A673 (cell line): Measurements from ENCODE around the gene TTC24. TPM values are rescaled to one million over a fixed set of nuclear protein-coding genes. Genes with fewer than 3 reads are reported as not detected.
"Not testable (repeated sequence)": the region's sequence is repeated elsewhere in the genome, so short reads cannot be mapped to it uniquely, and the experiment has no call there.

Experiments
- BruUV-seq: library from RNA; stranded (reverse); fragments of 400-500 nt; replicated peaks from 2 replicates; lab custom pipeline; 2021; lab: Mats Ljungman, UMichigan
- CTCF ChIA-PET: fragments of 300-600 bp; sonication (Branson Sonifier 250); formaldehyde crosslinking; loops from one replicate; lab custom pipeline; 2022; ENCODE audit warnings: antibody characterized with exemption; lab: Charles Lee
- POLR2A ChIA-PET: fragments of 300-600 bp; sonication (Branson Sonifier 250); formaldehyde crosslinking; loops from one replicate; lab custom pipeline; 2022; ENCODE audit warnings: antibody characterized with exemption; ENCODE audit not compliant: low non-redundant PET; lab: Charles Lee
- DNase-seq: peaks from one replicate; pipeline ENCODE4 v3.0.0-alpha.2; 2015; ENCODE audit warnings: low spot score
- H3K27ac ChIP-seq: fragments of 200-600 bp; sonication (generic); 2 replicates; pipeline ENCODE4 v1.5.1; 2016; ENCODE audit warnings: mixed run types, low read depth, mild to moderate bottlenecking, mixed read lengths, antibody characterized with exemption, low read length; ENCODE audit not compliant: poor library complexity, severe bottlenecking
- H3K27me3 ChIP-seq: fragments of 200-600 bp; sonication (generic); replicated peaks from 2 replicates; pipeline ENCODE4 v1.6.1; 2017; ENCODE audit warnings: mixed run types, low read depth, mild to moderate bottlenecking, mixed read lengths, antibody characterized with exemption, low read length; ENCODE audit not compliant: insufficient read depth, poor library complexity
- H3K36me3 ChIP-seq: fragments of 200-600 bp; sonication (generic); 2 replicates; pipeline ENCODE4 v1.6.1; 2016; ENCODE audit warnings: mixed run types, mild to moderate bottlenecking, mixed read lengths, antibody characterized with exemption, low read length; ENCODE audit not compliant: insufficient read depth, poor library complexity, severe bottlenecking
- H3K4me1 ChIP-seq: fragments of 200-600 bp; sonication (generic); 2 replicates; pipeline ENCODE4 v1.6.1; 2017; ENCODE audit warnings: mixed run types, mild to moderate bottlenecking, mixed read lengths, antibody characterized with exemption, low read length; ENCODE audit not compliant: insufficient read depth, poor library complexity, severe bottlenecking
- H3K4me3 ChIP-seq: fragments of 200-600 bp; sonication (generic); 2 replicates; pipeline ENCODE4 v1.5.1; 2016; ENCODE audit warnings: low read depth, mixed run types, mild to moderate bottlenecking, mixed read lengths, low read length; ENCODE audit not compliant: poor library complexity, severe bottlenecking
- H3K9me3 ChIP-seq: fragments of 200-600 bp; sonication (generic); 2 replicates; pipeline ENCODE4 v1.6.1; 2016; ENCODE audit warnings: mixed run types, low read depth, mild to moderate bottlenecking, mixed read lengths, antibody characterized with exemption, low read length; ENCODE audit not compliant: poor library complexity, severe bottlenecking
- EZH2 ChIP-seq: fragments of 200-600 bp; sonication (generic); IDR thresholded peaks from 2 replicates; pipeline ENCODE4 v1.6.1; 2017; ENCODE audit warnings: borderline replicate concordance, low read depth, mild to moderate bottlenecking, mixed read lengths, antibody characterized with exemption, low read length; ENCODE audit not compliant: poor library complexity, severe bottlenecking
- intact Hi-C: fragments of 100-400 bp; cut with micrococcal nuclease; formaldehyde crosslinking; loops from one replicate; pipeline ENCODE4 v1.10.0; 2022; ENCODE audit not compliant: unreplicated experiment
- total RNA-seq: library from RNA; stranded (reverse); gene quantifications from 2 replicates; pipeline ENCODE4 v1.2.3, GENCODE V29; 2021
- TF ChIP-seq, protein P1 (sequence below): fragments of 300-800, 200-600 bp; sonication (generic); conservative IDR thresholded peaks from 2 replicates; pipeline ENCODE4 v1.5.1; 2017; ENCODE audit warnings: low read depth, mild to moderate bottlenecking, antibody characterized with exemption, low read length, moderate library complexity, mixed read lengths

TTC24 gene
- total RNA-seq, 1 experiment from 2014 or later, result not detected

DNA sequence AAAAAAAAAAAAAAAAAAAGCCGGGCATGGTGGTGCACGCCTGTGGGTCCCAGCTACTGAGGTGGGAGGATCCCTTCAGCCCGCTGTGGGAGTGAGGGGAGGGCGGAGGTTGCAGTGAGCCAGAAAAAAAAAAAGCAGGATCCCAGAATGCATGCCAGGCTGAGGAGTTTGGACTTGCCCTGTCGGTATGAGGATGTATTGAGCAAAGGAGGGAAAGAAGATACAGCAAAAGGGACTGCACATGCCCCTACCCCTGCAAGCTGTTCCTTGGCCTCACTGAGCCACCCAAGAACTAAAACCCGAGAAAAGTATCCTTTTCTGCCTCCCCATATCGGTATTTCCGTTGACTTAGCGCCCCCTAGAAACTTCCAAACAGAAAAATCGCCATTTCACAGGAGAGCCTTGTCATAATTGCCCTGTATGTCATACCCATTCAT lies 23.1 kb downstream of the TTC24 start:
- BruUV-seq, result no TSS peak
- no peak overlapping the region for H3K4me3 ChIP-seq
- DNase-seq, result peak; percentile 64
- ChIA-PET CTCF (interaction anchor here (0.7 to 2.0 kb wide), 3 partner anchors 11 to 259 kb away, joined by 3 to 14 read pairs (median 9); partner anchors contain the start of gene NAXE), POLR2A (no interaction called here)
- intact Hi-C loops, result no loop called here
- H3K36me3 ChIP-seq, result peaks cover 15% of the 10 kb centered on the region
- no peaks in the 10 kb centered on the region for H3K9me3 ChIP-seq
- H3K27ac ChIP-seq, result no peak overlapping the region
- TF ChIP-seq, protein P1, sequence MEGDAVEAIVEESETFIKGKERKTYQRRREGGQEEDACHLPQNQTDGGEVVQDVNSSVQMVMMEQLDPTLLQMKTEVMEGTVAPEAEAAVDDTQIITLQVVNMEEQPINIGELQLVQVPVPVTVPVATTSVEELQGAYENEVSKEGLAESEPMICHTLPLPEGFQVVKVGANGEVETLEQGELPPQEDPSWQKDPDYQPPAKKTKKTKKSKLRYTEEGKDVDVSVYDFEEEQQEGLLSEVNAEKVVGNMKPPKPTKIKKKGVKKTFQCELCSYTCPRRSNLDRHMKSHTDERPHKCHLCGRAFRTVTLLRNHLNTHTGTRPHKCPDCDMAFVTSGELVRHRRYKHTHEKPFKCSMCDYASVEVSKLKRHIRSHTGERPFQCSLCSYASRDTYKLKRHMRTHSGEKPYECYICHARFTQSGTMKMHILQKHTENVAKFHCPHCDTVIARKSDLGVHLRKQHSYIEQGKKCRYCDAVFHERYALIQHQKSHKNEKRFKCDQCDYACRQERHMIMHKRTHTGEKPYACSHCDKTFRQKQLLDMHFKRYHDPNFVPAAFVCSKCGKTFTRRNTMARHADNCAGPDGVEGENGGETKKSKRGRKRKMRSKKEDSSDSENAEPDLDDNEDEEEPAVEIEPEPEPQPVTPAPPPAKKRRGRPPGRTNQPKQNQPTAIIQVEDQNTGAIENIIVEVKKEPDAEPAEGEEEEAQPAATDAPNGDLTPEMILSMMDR, result peak; percentile 70
- TF ChIP-seq EZH2, result no peak
- peaks cover 9% of the 10 kb centered on the region for H3K4me1 ChIP-seq
- H3K27me3 ChIP-seq, result no peaks in the 10 kb centered on the region

DNA sequence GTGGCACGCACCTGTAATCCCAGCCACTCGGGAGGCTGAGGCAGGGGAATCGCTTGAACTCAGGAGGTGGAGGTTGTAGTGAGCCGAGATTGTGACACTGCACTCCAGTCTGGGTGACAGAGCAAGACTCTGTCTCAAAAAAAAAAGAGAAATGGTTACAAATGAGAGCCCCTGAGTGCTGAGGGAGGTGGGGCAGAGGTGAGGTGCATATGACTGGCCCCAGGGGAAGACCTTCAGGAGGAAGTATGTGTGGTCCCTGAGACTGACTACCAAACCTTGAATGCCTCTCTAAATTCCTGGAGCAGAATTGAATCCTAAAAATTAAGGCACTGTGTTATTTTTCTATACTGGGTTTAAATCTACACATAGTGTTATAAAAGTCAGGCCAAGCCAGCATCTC lies 27.8 kb downstream of the TTC24 start:
- DNase-seq, BruUV-seq, CTCF ChIA-PET, H3K4me3 ChIP-seq, H3K36me3 ChIP-seq, H3K9me3 ChIP-seq, H3K4me1 ChIP-seq, POLR2A ChIA-PET, H3K27me3 ChIP-seq, H3K27ac ChIP-seq: not testable (repeated sequence)
- intact Hi-C loops, result loop anchor here (5.0 kb wide), 1 partner anchor 225 kb away; no protein-coding TSS in a partner anchor

DNA sequence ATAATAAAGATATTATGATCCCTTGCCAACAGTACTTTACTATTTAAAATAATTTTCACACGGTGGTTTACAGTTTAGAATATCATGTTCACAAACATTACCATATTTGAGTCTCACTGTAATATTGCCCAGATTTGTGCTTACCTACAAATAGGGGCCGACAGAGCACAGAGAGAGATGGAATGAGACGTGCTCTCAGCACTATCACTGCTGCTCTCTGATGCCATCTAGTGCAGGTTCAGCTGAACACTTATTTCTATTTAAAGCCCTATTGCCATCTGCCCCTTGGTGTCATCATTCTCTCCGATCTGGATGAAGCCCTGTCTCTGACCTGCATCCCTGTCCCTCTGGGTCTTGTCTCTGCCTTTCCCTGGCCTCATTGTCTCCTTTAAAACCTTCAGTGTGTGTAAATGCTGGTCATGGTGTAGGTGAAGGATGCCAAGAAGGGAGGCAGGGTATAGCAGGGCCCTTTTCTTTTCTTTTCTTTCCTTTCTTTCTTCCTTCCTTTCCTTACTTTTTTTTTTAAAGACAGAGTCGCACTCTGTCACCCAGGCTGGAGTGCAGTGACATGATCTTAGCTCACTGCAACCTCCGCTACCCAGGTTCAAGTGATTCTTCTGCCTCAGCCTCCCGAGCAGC lies 28.6 kb downstream of the TTC24 start:
- BruUV-seq, result no TSS peak
- peak; percentile 80 for DNase-seq
- Histone ChIP-seq H3K4me1 (no peaks in the 10 kb centered on the region), H3K36me3 (no peaks in the 10 kb centered on the region), H3K4me3 (no peak overlapping the region), H3K27ac (no peak overlapping the region), H3K27me3 (no peaks in the 10 kb centered on the region), H3K9me3 (no peaks in the 10 kb centered on the region)
- intact Hi-C loops, result loop anchor here (5.0 kb wide), 1 partner anchor 226 kb away; no protein-coding TSS in a partner anchor
- TF ChIP-seq, protein P1, result peak; percentile 83
- TF ChIP-seq EZH2, result no peak
- ChIA-PET CTCF (interaction anchor here (1.0 to 1.8 kb wide), 4 partner anchors 16 to 223 kb away, joined by 3 to 15 read pairs (median 6); no protein-coding TSS in a partner anchor), POLR2A (interaction anchor here (1.0 kb wide), 1 partner anchor 58 kb away, joined by 3 read pairs; no protein-coding TSS in a partner anchor)
